AG10803 (cell line): Measurements from ENCODE around the gene ETS1.

ENCODE experiments used
- DNase-seq: peaks from one replicate; pipeline ENCODE4 v3.0.0; 2010; ENCODE audit warnings: low read depth
- H3K4me3 ChIP-seq: 2 replicates; pipeline ENCODE4 v1.5.1; 2011; ENCODE audit warnings: mild to moderate bottlenecking, low read length, control low read depth
- CTCF ChIP-seq: conservative IDR thresholded peaks from 2 replicates; pipeline ENCODE4 v1.5.1; 2011; ENCODE audit warnings: mild to moderate bottlenecking, low read length, control low read depth, inconsistent platforms

ETS1 gene

GRCh38 chr11:128434818-128435217 lies 152.5 kb downstream of the ETS1 start:
- no peak for DNase-seq
- no peak for TF ChIP-seq CTCF
- H3K4me3 ChIP-seq, result no peak overlapping the region

GRCh38 chr11:128434411-128434810 lies 152.9 kb downstream of the ETS1 start:
- no peak overlapping the region for H3K4me3 ChIP-seq
- DNase-seq, result no peak
- TF ChIP-seq CTCF, result no peak

GRCh38 chr11:128432926-128433325 lies 154.4 kb downstream of the ETS1 start:
- H3K4me3 ChIP-seq, result no peak overlapping the region
- TF ChIP-seq CTCF, result no peak
- DNase-seq, result no peak

- no peak for TF ChIP-seq CTCF
- H3K4me3 ChIP-seq, result no peak overlapping the region
Measured at GRCh38 chr11:128431931-128432330, 155.4 kb downstream of the ETS1 start.

GRCh38 chr11:128428935-128429334 lies 158.4 kb downstream of the ETS1 start:
- no peak for TF ChIP-seq CTCF
- H3K4me3 ChIP-seq, result no peak overlapping the region
- DNase-seq, result no peak

More at GRCh38 chr11:128431931-128432330, 155.4 kb downstream of the ETS1 start:
- DNase-seq, result no peak

GRCh38 chr11:128424851-128425285 lies 162.5 kb downstream of the ETS1 start:
- no peak overlapping the region for H3K4me3 ChIP-seq
- DNase-seq, result peak; percentile 66
- TF ChIP-seq CTCF, result no peak

GRCh38 chr11:128424271-128424711 lies 163.1 kb downstream of the ETS1 start:
- no peak overlapping the region for H3K4me3 ChIP-seq
- peak; percentile 21 for DNase-seq
- no peak for TF ChIP-seq CTCF
